GM18861 (cell line): ENCODE measurements around the gene SRF.

ENCODE experiments used
- ATAC-seq: cut with Tn5 transposase; IDR thresholded peaks from one replicate; pipeline ENCODE4 v1.9.1; 2021; ENCODE audit not compliant: unreplicated experiment

SRF gene

DNA sequence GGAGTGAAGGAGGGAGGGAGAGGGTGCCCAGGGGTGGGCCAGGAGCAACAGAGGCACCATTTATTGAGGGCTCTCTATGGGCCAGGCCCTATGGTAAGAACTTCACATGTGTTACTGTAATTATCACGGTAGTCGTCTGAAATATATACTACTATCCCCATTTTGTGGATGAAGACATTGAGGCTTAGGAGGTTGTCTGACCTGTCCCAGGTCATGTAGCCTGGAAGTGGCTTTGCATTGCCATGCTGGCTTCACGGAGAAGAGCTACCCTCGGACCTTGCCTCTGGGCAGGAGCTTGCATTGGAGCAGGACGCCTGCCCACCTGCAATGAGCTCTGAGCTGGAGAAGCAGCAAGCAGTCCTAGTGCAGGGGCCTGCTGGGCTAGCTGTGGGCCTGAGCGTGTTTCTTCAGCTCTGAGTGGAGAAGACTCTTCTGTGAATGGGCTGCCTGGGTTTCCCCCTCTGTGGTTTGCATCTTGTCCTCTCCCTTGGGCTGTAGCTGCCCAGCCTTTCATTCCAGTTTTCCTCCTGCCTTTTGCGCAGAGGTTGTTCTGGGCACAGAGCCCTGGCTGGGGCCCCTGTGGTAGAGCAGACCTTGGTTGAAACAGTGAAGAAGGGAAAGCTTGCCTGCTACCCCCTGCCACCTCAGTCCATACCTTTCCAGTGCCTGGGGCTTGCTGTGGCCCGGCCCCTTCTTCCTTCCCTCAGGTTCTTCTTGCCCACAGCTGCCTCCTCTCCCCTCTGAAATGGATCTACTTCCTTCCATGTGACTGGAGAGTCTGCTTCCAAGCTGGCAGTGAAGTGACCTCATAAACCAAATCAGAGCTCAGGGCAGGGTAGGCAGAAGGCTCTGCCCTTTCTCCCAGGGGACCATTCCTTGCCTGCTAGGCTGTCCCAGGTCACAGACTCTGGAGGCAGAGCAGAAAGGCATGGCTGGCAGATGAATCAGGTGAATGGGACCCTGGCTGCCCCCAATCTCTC is 24.1 kb upstream of the SRF start:
- no peak for ATAC-seq

DNA sequence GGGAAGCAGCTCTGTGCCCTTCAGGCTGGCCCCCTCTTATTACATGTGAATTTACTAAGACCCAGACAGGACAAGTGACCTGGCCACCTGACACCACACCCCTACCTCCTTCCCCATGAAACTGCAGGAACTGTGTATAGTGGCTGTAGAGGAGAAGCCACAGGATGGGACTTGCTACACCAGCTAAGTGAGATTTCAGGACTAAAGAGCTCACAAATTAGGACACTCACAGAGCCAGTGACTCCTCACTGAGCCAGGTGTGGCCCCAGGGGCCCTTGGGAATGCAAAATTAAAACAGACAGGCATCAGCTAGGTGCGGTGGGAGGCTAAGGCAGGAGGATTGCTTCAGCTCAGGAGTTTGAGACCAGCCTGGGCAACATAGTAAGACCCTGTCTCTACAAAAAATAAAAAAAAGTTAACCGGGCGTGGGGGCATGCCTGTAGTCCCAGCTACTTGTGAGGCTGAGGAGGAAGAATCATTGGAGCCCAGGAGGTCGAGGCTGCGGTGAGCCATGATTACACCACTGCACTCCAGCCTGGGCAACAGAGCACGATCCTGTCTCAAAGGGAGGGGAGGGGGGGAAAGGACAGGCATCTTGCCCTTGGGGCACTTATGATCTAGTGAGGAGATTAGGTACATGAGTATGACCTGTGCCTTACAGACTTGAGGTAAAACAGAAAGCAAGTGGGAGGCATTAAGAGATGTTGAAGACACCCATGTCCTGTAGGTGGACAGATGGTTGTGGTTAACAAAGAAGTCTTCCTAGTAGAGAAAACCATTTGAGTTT is 23.2 kb upstream of the SRF start:
- ATAC-seq: no peak

DNA sequence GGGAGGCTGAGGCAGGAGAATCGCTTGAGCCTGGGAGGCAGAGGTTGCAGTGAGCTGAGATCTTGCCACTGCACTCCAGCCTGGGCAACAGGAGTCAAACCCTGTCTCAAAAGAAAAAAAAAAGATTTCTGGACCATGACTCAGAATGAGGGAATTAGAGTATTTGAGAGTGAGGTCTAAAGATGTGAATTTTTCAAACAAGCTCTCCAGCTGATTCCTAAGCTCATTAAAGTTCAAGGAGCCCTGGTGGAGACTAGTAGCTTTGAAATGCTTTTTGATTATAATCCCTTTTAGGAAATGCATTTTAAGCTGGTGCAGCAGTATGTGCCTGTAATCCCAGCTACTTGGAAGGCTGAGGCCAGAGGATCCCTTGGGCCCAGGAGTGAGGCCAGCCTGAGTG is 21.8 kb upstream of the SRF start:
- ATAC-seq: no peak

DNA sequence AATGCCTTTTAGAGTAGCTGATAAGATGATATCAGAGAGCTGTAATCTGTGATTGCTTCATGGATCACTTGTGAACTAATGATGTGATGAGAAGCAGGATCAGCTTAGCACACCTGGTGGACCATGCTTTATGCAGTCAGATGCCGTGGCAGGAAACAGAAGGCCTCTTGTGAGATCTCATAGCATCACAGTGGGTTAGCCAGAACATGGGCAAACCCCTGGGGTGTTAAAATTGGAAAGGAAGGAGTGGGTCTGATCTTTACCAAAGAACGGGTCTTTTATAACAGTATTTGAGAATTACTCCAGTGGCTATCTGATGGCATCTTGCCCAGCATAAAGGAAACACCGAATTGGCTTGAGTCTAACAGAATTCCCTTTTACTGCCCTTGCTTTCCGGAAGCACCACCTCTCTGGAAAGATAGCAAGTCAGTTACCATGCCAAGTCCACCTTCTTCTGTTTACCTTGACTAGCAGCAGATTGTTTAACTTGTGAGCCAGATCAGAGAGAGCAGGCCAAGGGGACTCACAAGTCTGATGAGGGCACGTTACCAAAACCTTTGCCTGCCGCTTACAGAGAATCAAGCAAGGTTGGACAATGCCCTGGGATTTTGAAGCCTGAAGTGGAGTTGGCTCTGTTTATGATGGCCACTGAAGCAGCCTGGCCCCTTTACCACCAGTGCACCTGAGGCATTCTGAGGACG is 20.9 kb upstream of the SRF start:
- ATAC-seq: no peak

DNA sequence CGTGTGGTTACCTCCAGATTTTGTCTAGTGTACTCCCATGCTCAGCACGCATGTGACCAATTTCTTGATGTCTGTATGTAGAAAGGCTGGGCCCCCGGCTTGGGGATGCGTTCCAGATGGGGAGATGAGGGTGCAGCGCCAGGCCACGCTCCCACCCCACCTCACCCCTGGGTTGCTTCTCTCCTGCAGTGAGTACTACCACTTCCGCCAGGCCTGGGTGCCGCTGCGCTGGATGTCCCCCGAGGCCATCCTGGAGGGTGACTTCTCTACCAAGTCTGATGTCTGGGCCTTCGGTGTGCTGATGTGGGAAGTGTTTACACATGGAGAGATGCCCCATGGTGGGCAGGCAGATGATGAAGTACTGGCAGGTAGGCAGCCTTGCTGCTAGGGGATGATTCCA is 11.5 kb upstream of the SRF start:
- ATAC-seq: no peak

DNA sequence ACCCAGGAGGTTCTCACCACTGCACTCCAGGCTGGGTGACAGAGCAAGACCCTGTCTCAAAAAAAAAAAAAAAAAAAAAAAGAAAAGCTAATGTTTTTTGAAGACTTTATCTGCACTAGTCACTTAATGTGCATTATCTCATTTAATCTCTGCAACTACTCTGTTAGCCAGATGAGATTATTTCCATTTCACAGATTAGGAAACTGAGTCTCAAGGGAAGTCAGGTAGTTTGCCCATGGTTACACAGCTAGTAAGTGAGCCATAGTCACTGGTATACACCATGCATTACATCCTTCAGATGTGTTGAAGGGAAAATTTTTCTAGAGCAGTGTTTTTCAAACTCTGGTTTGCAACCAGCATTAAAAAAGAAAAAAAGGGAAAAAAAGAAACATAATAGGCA is 7.2 kb upstream of the SRF start:
- ATAC-seq: no peak

DNA sequence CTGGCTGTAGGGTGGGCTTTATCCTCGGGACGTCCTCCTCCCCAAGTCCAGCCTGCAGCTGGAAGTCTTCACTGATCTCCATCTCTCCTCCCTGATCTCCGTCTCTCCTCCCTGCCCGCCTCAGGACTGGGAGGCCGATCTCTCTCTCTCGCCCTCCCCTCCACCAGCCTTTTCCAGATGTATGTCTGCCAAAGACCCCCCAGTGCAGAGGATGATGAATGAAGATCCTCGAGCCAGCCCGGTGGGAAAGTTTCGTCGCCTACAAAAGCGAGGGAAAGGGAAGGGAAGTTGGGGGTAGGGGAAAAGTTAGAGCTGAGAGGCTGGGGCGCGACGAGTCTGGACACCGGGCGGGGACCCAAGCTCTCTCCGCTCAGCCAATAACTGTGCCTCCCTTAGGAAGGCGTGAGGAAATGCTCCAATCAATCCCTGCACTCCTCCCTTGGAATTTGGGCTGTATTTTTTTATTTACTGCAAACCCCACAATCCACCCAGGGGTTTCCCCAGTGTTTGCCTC is 595 bp upstream of the SRF start:
- no peak for ATAC-seq

DNA sequence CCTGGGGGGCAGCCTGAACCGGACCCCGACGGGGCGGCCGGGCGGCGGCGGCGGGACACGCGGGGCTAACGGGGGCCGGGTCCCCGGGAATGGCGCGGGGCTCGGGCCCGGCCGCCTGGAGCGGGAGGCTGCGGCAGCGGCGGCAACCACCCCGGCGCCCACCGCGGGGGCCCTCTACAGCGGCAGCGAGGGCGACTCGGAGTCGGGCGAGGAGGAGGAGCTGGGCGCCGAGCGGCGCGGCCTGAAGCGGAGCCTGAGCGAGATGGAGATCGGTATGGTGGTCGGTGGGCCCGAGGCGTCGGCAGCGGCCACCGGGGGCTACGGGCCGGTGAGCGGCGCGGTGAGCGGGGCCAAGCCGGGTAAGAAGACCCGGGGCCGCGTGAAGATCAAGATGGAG is 636 bp downstream of the SRF start:
- no peak for ATAC-seq

DNA sequence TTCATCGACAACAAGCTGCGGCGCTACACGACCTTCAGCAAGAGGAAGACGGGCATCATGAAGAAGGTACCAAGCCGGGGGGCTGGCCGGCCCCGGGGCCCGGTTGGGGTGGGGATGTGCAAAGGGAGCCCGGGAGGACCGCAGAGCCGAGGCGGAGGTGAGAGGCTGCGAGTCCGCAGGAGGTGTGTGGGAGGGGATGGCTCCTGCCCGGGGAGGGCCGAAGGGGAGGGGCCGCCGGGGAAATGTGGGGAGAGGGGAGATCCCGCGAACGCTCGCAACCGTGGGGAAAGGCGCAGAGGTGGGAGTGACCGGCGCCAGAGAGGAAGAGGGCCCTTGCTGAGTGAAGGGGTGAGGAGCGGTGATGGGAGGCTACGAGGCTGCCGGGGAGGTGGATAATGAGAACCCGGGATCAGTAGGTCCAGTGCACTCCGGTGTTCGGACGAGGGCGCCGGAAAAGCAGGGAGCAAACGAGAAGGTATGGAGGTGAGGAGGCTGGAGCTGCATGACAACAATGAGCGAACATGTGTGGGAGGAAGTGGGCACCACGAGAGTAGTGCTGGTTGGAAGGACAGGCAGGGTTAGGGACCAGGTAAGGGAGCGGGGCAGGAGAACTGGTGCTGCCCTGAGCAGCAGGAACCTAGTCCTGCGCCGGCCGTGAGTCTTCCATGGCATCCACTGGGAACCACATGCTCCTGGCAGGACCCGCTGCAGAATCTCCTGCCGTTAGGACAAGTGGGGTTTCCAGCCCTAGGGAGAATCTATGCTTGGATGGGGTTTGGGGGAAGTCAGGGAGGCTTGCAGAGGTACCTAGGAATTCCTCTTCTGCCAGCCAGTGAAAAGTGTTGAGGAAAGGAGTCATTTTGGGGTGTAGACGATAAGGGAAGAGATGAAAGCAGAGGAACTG is 1.3 kb downstream of the SRF start:
- no peak for ATAC-seq

DNA sequence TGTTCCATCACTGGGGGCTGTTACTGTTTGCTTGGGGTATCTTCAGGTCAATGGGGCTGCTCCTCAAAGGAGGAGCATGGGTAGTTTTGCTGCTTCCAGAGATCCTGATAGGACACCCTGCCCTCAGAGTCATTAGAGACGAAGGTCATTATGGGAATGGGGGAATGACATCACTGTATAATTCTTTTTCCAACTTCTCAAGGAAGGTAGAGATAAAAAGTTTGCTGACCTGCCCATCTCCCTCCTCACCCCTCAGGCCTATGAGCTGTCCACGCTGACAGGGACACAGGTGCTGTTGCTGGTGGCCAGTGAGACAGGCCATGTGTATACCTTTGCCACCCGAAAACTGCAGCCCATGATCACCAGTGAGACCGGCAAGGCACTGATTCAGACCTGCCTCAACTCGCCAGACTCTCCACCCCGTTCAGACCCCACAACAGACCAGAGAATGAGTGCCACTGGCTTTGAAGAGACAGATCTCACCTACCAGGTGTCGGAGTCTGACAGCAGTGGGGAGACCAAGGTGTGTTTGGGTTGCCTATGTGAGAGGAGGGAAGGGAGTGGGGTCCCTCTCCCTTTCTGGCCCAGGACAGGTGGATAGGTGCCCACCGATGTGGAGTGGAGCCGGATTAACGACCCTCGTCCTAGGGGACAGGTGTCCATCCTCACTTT is 2.7 kb downstream of the SRF start:
- ATAC-seq: no peak

DNA sequence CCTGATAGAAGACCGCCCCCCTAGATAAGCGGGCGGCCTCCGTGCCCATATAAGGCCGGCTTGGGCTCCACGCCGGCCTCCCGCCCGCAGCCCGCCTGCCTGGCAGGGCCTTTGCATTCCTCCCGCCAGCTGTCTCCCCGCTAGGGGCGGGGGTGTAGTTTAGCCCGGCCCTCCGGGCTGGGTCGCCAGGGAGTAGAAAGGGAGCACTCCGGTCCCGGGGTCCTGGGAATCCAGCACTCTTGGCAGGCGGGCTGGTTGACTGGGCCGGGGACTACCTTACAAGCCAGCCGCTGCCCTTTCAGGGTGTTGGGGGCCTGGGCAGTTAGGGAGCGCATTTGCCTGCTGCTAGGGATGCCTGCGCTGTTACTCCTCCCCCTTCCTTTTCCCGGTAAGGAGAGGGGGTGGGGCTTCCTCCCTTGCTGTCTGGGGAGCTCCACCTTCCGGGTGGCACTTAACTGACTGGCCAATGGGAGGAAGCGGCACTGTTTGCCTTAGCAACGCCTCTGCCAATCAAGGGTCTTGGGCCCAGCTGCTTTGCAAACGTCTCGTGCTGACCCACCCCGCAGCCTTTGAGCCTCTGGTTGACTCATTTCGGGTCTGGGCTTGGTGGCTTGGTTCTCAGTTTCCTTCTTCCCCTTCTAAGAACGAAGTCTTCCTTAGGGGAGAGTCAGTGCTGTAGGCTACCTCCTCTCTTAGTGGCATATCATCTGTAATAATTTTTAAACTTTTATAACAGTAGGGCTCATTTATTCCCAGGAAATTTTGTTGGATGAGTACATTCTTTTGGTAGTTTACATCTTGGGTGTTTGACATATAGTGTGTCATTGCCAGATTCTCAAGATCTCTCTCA is 3.4 kb downstream of the SRF start:
- ATAC-seq: peak; percentile 60

DNA sequence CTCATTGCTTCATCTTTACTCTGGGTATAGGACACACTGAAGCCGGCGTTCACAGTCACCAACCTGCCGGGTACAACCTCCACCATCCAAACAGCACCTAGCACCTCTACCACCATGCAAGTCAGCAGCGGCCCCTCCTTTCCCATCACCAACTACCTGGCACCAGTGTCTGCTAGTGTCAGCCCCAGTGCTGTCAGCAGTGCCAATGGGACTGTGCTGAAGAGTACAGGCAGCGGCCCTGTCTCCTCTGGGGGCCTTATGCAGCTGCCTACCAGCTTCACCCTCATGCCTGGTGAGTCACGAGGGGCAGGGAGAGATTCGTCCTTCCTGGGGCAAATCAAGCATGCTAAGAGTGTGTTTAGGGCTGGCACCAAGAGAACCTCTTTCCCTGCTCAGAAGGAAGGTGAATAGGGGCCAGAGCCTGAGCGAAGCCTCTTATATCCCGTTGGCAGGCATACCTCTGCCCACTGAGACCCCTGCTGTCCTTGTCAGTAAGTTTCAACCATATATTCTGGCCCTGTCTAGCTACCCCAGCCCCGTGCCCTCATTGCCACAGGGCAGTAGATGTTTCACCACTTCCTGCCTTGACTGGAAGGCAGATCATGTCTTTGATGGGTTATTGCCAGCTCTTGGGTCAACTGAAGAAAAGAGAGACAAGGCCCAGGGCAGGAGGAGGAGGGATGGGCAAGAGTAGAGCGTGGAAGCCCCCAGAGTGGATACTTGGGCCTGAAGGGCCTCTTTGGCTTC is 4.8 kb downstream of the SRF start:
- ATAC-seq: no peak

DNA sequence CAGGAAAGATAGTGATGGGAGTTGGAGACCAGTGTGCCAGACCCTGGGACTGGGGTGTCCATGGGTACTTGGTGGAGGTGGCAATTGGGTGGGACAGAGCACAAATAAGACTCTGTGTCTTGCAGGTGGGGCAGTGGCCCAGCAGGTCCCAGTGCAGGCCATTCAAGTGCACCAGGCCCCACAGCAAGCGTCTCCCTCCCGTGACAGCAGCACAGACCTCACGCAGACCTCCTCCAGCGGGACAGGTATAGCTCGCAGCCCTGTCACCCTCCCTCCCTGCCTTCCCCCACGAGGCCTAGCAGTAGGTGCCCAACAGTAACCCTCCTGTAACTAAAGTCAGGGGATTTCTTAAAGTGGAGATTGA is 5.3 kb downstream of the SRF start:
- no peak for ATAC-seq

DNA sequence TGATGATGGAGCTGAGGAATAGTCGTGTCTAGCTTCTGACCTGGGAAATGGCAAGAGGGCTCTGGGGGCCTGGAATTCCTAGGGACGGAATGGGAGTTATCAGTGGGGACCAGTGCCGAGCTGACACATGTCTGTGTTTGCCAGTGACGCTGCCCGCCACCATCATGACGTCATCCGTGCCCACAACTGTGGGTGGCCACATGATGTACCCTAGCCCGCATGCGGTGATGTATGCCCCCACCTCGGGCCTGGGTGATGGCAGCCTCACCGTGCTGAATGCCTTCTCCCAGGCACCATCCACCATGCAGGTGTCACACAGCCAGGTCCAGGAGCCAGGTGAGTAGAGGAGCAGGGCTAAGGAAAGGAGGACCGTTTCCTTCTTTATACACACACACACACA is 7.1 kb downstream of the SRF start:
- no peak for ATAC-seq

DNA sequence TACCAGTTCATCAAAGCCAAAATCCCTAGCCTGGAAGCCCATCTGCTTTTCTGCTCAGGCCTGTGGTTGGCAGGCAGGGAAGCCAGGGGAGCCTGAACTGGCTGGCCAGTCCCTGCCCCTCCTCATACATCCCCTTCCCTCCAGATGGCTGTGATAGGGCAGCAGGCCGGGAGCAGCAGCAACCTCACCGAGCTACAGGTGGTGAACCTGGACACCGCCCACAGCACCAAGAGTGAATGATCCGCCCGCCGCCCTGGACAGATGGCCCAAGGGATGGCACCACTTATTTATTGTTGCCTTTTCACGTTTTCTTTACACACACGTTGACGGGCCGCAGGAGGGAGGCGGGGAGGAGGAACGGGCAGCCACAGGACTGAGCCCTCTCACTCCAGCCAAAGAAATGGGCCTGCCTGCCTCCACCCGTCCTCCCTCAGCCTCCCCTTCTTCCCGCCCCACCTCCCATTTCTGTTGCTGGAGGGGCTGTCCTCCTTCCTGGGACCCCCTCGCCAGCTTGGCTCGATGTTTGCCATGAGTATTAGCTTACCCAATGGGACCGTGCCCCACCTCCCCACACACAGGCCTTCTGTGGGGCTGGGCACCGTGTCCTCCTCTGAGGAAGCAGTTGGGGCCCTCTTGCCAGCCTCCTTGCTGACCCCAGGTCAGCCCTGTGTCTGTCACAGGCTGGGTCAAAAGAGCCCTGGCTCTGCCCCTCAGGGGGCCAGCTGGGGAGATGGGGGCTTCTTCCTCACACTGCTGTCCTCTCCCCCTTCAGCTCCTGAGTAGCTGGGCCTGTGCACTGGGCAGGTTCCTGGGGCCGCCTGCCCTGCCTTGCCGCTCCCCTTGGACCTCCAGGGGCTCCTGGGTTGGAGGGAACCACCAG is 8.1 kb downstream of the SRF start:
- ATAC-seq: no peak

DNA sequence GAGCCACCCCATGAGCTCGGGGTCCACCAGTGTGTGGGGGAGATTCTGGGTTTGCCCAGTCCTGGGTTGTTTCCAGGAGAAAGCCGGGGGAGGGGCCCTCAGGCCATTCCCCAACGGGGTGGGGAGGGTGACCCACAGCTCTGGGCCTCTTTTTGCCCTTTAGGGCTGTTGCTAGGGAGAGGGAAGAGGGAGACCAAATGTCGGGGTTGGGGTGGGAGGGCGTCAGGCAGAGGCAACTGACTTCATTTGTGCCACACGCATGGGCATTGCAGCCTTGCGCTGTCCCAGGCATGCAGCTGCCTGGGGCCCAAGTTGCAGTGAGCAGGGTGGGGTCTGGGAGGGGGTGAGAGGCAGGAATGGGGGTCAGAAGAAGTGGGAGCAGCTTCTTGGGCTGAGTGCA is 9.0 kb downstream of the SRF start:
- ATAC-seq: no peak

DNA sequence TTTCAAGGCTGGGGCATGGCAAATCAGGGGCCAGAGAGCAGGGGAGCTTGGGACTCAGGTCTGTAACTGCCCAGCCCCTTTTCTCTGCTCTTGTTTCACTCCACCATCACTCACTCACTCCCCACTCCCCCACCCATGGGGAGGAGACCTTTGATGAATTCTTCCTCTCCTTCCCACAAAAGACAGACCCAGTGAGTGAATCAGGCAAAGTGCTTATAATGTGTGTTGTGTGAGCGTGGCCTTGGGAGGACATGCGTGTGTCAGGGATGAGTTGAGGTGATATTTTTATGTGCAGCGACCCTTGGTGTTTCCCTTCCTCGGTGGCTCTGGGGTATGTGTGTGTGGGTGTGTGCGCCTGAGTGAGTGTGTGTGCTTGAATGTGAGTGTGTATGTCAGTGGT is 9.9 kb downstream of the SRF start:
- ATAC-seq: no peak
